ENCODE results near the gene KIF5A. TPM values are rescaled to one million over a fixed set of nuclear protein-coding genes. Genes with fewer than 3 reads are reported as not detected.
A peak's percentile ranks its signal among the peaks of the same experiment; 100 is the strongest.

Gene KIF5A
- total RNA-seq, 3 donors from 2014 or later, result 0.61 to 9.1 (median 1.2) TPM

DNA sequence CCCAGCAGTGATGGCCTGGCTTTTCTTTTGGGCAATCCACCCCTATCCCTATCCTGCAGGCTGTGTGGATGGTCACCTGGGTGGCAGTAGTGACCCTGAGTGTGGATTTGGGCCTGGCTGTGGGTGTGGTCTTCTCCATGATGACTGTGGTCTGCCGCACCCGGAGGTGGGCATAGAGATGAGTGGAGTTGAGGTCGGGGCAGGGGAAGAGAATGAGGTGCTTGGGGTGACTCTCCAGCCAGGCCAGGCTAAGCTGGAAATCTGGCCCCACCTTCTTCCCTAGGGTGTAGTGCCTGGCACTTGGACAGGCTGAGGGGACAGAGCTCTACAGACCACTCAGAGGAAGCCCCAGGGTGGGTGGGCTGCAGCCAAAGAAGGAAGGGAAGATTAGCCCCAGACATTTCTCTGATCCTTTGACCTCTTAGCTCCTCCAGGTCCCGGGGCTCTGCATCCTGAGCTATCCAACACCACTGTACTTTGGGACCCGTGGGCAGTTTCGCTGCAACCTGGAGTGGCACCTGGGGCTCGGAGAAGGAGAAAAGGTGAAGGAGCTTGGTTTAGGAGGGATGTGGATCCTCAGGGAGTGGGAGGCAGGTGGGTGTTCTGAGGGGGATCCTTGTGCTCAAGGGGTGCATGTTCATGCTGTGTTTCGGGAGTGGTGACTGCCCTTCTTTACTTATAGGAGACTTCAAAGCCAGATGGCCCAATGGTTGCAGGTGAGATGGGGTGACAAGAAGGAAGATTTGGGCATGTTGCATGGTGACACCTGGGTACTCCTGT is 74.8 kb downstream of the KIF5A start:
- intact Hi-C loops (cut with DNase I, micrococcal nuclease), result loop anchor here (5.0 kb wide), 1 partner anchor 42 kb away; no protein-coding TSS in a partner anchor
- TF ChIP-seq, protein P1, sequence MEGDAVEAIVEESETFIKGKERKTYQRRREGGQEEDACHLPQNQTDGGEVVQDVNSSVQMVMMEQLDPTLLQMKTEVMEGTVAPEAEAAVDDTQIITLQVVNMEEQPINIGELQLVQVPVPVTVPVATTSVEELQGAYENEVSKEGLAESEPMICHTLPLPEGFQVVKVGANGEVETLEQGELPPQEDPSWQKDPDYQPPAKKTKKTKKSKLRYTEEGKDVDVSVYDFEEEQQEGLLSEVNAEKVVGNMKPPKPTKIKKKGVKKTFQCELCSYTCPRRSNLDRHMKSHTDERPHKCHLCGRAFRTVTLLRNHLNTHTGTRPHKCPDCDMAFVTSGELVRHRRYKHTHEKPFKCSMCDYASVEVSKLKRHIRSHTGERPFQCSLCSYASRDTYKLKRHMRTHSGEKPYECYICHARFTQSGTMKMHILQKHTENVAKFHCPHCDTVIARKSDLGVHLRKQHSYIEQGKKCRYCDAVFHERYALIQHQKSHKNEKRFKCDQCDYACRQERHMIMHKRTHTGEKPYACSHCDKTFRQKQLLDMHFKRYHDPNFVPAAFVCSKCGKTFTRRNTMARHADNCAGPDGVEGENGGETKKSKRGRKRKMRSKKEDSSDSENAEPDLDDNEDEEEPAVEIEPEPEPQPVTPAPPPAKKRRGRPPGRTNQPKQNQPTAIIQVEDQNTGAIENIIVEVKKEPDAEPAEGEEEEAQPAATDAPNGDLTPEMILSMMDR (IDR thresholded peaks at IDR 0.05), result no peak
- DNase-seq (no peak), ATAC-seq (no peak)
- Histone ChIP-seq H3K9me3 (no peaks in the 10 kb centered on the region), H3K4me1 (ENCODE audit: low read depth) (peaks cover 11% of the 10 kb centered on the region), H3K36me3 (ENCODE audit: low read depth) (no peaks in the 10 kb centered on the region), H3K4me3 (no peak overlapping the region)

DNA sequence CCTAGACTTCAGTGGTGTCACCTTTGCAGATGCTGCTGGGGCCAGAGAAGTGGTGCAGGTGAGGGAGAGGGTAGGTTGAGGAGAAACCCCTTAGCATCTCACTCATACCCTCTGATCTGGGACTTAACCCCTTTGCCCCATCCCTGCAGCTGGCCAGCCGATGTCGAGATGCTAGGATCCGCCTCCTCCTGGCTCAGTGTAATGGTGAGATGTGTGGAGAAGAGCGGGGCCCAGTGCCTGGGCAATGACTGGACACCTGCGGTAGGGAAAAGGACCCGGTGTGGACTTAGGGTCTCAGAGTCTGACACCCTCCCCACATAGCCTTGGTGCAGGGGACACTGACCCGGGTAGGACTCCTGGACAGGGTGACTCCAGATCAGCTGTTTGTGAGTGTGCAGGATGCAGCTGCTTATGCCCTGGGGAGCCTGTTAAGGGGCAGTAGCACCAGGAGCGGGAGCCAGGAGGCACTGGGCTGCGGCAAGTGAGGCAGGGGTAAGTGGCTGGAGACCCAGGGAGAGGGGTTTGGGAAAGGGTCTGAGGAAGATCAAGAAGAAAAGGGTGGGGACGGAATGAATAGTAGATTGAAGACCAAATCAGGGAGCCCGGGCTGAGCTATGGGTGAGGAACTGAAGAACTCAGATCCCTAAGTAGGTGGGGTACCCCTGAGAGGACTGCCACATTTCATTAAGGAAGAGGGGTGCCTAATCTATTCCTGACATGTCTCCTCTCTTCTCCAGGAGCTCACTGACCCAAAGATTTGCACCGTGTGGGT is 75.6 kb downstream of the KIF5A start:
- Histone ChIP-seq H3K36me3 (ENCODE audit: low read depth) (no peaks in the 10 kb centered on the region), H3K9me3 (no peaks in the 10 kb centered on the region), H3K4me1 (ENCODE audit: low read depth) (peaks cover 11% of the 10 kb centered on the region), H3K4me3 (no peak overlapping the region)
- intact Hi-C loops (cut with DNase I, micrococcal nuclease), result no loop called here
- ATAC-seq (no peak), DNase-seq (no peak)
- TF ChIP-seq, protein P1 (IDR thresholded peaks at IDR 0.05), result no peak

DNA sequence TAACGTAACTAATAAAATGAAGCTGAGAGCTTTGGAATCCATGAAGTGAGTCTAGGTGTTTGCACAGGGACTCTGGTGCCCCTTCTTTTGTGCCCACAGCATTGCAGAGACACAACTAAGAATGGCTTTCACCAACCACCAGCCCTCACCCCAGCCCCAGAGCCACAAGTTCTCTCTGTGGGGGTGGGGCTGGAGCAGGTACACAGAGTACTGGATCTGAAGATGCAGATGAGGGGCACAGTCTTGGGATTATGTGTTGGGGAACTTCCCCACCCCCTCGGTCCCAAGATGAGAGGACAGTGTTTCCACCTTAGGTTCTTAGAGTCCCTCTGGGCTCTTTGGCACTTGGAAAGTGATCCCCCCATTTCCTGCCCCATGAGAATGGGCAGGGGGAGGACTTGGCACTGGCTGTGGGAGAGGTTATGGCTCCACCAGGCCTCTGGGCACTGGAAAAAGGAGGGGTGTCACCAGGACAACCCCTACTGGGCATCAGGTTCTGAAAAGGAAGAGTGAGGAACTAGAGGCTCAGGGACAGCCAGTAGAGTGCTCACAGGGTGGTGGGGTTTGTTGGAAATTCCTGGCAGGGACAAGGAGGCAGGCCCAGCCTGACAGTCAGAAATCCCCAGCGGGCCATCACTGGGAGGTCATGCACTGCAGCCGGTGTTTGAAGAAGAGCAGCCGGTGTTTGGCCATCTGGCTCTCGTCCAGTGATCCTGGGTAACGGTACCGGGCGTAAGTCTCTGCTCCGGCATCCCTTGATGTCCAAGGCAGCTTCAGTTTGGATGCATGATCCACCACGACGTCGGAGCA is 76.5 kb downstream of the KIF5A start:
- TF ChIP-seq, protein P1 (IDR thresholded peaks at IDR 0.05), result no peak
- intact Hi-C loops (cut with DNase I, micrococcal nuclease), result no loop called here
- H3K36me3 ChIP-seq (ENCODE audit: low read depth), result no peaks in the 10 kb centered on the region
- H3K9me3 ChIP-seq, result no peaks in the 10 kb centered on the region
- H3K4me3 ChIP-seq, result no peak overlapping the region
- peaks cover 6% of the 10 kb centered on the region for H3K4me1 ChIP-seq (ENCODE audit: low read depth)
- DNase-seq (no peak), ATAC-seq (no peak)

DNA sequence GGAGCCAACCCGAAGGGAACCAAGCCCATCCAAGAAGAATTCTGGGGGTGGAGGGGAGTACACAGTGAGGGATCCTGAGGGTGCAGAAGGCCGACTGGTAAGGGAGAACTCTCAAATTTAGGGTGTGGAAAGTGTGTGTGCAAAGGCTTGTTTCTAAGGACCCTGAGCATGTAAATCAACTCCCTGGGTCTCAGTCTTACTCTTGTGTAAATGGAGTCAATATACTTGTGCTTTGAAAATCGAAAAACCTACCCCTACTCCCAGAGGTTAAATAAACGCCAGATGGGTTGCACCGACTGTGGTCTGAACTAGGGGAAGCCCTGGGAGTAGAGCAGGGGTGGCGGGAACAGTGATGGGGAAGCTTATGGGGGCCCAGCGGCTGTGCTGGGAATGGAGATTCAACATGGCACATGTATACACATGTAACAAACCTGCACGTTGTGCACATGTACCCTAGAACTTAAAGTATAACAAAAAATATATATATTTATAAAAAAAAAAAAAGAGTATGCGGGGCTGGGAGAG is 77.1 kb downstream of the KIF5A start:
- ATAC-seq (no peak), DNase-seq (no peak)
- TF ChIP-seq, protein P1 (IDR thresholded peaks at IDR 0.05), result no peak
- no peaks in the 10 kb centered on the region for H3K9me3 ChIP-seq
- intact Hi-C loops (cut with DNase I, micrococcal nuclease), result no loop called here
- no peaks in the 10 kb centered on the region for H3K36me3 ChIP-seq (ENCODE audit: low read depth)
- H3K4me3 ChIP-seq, result no peak overlapping the region
- H3K4me1 ChIP-seq (ENCODE audit: low read depth), result no peaks in the 10 kb centered on the region

DNA sequence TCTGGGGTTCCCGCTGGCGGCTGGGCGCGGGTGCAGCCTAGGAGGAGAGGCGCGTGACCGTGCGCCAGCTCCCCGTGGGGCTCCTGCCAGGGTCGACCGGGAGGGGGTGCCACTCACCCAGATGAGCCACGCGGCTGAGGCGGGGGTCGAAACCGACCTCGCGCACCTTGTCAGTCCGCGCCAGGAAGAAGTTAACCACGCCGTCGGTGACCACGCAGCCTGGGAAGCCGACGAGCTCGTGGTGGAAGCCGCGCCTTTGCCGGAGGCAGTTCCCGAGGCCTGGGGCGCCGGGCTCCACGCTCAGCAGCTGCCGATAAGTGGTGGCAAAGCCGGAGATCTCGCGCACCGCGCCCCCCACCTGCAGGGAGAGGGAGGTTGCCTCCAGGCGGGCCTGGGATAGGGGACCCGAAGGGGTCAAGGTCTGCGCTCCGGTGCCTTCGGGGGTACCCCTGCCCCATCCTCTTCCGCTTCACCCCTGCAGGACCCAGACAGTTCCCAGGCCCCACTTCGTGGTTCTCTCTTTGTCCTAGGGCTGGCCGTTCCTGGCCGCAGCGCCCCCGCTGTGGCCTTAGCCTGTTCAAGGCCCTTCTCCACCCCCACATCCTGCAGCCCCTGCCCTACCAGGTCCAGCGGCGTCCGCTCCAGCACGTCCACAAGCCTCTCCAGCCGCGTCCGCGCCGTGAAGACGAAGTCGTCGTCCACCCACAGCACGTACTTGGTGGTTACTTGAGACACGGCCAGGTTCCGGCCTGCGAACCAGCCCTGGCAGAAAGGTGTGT is 77.8 kb downstream of the KIF5A start:
- ATAC-seq, result peak; percentile 19

More for the DNA sequence above, 77.8 kb downstream of the KIF5A start:
- DNase-seq, result no peak
- H3K4me1 ChIP-seq (ENCODE audit: low read depth), result peaks cover 7% of the 10 kb centered on the region
- TF ChIP-seq, protein P1 (IDR thresholded peaks at IDR 0.05), result no peak
- no peak overlapping the region for H3K4me3 ChIP-seq
- no peaks in the 10 kb centered on the region for H3K9me3 ChIP-seq
- no peaks in the 10 kb centered on the region for H3K36me3 ChIP-seq (ENCODE audit: low read depth)
- intact Hi-C loops (cut with DNase I, micrococcal nuclease), result no loop called here

All from mucosa of descending colon (tissue), 3 donors.